ENCODE measurements around the gene SMC5. TPM values are rescaled to one million over a fixed set of nuclear protein-coding genes. Genes with fewer than 3 reads are reported as not detected.

The SMC5 gene
- total RNA-seq, 1 experiment from 2014 or later, result 27.5 TPM

DNA sequence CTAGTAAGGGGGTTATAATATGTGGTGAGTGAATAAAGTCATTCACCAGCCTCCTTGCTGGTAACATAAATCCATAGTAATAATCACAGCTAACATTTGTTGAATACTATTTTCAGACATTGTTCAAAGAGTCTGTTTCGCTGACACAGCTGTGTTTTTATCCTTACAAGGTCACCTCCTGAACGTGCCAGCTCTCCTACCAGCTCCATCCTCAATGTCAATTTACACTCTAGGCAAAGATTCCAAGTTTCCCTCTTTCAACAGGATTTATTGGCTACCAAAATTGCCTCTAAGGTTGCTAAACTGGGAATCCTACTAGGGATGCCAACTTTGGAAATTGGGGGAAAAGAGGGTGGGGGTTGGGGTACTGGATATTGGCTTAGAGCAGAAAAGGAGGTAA, 30.7 kb upstream of the SMC5 start:
- H3K4me2 ChIP-seq (ENCODE audit: low read length), result no peak overlapping the region
- POLR2A ChIA-PET, result no interaction called here

DNA sequence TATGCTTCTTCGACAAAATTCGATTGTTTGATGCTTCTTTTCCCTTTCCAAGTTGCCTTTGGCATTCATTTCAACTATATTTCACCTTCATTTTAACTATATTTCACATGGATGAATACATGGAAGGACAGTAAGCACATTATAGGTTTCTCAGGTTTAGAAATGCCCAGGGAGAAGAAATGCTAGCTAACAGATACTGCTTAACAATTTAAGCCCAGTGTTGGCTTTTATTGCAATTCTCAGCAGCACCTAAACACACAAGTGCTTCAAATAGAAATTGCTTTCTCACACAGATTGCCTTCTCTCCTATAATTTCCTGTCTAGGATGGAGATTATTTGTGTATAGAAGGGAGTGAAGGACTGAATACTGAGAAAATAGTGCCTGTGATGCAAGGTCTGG, 30.2 kb upstream of the SMC5 start:
- DNase-seq (ENCODE audit: low read depth, low spot score), result no peak
- Histone ChIP-seq H3K9me3 (ENCODE audit: control insufficient read depth in 1 of 2, insufficient read depth in 1 of 2, low read depth in 1 of 2, low read length in 2 of 2) (no peaks in the 10 kb centered on the region), H3K9ac (ENCODE audit: low read length) (no peak overlapping the region), H3K9me2 (ENCODE audit: insufficient read depth) (no peaks in the 10 kb centered on the region), H4K20me1 (ENCODE audit: insufficient read depth) (no peaks in the 10 kb centered on the region), H2AFZ (ENCODE audit: low read depth, low read length, poor library complexity, severe bottlenecking) (no peak overlapping the region), H3K36me3 (ENCODE audit: control insufficient read depth in 1 of 2, insufficient read depth in 2 of 2, low read length in 2 of 2) (no peaks in the 10 kb centered on the region), H3K4me3 (replicated peaks in 1 of 2; ENCODE audit: low read depth in 1 of 2, low read length in 2 of 2) (no peak overlapping the region), H3K4me1 (ENCODE audit: control insufficient read depth in 1 of 2, insufficient read depth in 2 of 2, low read length in 2 of 2) (no peaks in the 10 kb centered on the region), H3K4me2 (ENCODE audit: low read length) (no peak overlapping the region), H3K27me3 (ENCODE audit: insufficient read depth, low read length) (no peaks in the 10 kb centered on the region), H3K27ac (ENCODE audit: low read depth, low read length) (no peak overlapping the region), H3K79me2 (ENCODE audit: insufficient read depth, low read length) (no peaks in the 10 kb centered on the region)
- RAD21 ChIA-PET (ENCODE audit: low non-redundant PET in 1 of 2, low total read pairs in 2 of 2, uncharacterized antibody in 2 of 2, unreplicated experiment in 2 of 2), result no interaction called here
- CTCF ChIA-PET, result interaction anchor here (0.8 to 1.3 kb wide), 2 partner anchors 115 to 118 kb away, joined by 3 to 6 read pairs; no protein-coding TSS in a partner anchor
- no peak for ATAC-seq
- intact Hi-C loops (cut with micrococcal nuclease), result loop anchor here (1.0 to 10.0 kb wide), 3 partner anchors 116 to 804 kb away; no protein-coding TSS in a partner anchor
- POLR2A ChIA-PET, result no interaction called here
- BruUV-seq (replicated peaks), result no TSS peak
- no peak for TF ChIP-seq EZH2phosphoT487 (IDR thresholded peaks at IDR 0.05; ENCODE audit: borderline replicate concordance)
- no peak for TF ChIP-seq CBX3 (IDR thresholded peaks at IDR 0.05; ENCODE audit: low read depth)
- no peak for TF ChIP-seq TCF7L2 (IDR thresholded peaks at IDR 0.05; ENCODE audit: borderline replicate concordance, extremely low read depth, insufficient read depth, insufficient read length)
- TF ChIP-seq YY1 (IDR thresholded peaks at IDR 0.05; ENCODE audit: extremely low read depth, insufficient replicate concordance, low read depth, low read length), result no peak
- no peak for TF ChIP-seq EZH2 (IDR thresholded peaks at IDR 0.05)
- no peak for TF ChIP-seq ELF1 (IDR thresholded peaks at IDR 0.05; ENCODE audit: borderline replicate concordance, low read depth)
- TF ChIP-seq POLR2A (IDR thresholded peaks at IDR 0.05; ENCODE audit: borderline replicate concordance, extremely low read depth, insufficient read depth, insufficient read length), result no peak
- TF ChIP-seq MAX (IDR thresholded peaks at IDR 0.05), result no peak
- TF ChIP-seq ZNF274 (IDR thresholded peaks at IDR 0.05; ENCODE audit: low read depth, low read length), result no peak
- no peak for TF ChIP-seq EGR1 (IDR thresholded peaks at IDR 0.05; ENCODE audit: low read depth)
- TF ChIP-seq, protein P1, sequence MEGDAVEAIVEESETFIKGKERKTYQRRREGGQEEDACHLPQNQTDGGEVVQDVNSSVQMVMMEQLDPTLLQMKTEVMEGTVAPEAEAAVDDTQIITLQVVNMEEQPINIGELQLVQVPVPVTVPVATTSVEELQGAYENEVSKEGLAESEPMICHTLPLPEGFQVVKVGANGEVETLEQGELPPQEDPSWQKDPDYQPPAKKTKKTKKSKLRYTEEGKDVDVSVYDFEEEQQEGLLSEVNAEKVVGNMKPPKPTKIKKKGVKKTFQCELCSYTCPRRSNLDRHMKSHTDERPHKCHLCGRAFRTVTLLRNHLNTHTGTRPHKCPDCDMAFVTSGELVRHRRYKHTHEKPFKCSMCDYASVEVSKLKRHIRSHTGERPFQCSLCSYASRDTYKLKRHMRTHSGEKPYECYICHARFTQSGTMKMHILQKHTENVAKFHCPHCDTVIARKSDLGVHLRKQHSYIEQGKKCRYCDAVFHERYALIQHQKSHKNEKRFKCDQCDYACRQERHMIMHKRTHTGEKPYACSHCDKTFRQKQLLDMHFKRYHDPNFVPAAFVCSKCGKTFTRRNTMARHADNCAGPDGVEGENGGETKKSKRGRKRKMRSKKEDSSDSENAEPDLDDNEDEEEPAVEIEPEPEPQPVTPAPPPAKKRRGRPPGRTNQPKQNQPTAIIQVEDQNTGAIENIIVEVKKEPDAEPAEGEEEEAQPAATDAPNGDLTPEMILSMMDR (IDR thresholded peaks at IDR 0.05 in 2 of 3, conservative IDR thresholded peaks at IDR 0.05 in 1 of 3; ENCODE audit: borderline replicate concordance in 1 of 3, insufficient read depth in 1 of 3, low read depth in 2 of 3, low read length in 2 of 3), result no peak

More for the DNA sequence above, 30.7 kb upstream of the SMC5 start:
- H4K20me1 ChIP-seq (ENCODE audit: insufficient read depth), result no peaks in the 10 kb centered on the region
- DNase-seq (ENCODE audit: low read depth, low spot score) (no peak), ATAC-seq (no peak)
- H3K79me2 ChIP-seq (ENCODE audit: insufficient read depth, low read length), result no peaks in the 10 kb centered on the region
- H3K4me3 ChIP-seq (replicated peaks in 1 of 2; ENCODE audit: low read depth in 1 of 2, low read length in 2 of 2), result no peak overlapping the region
- no peaks in the 10 kb centered on the region for H3K27me3 ChIP-seq (ENCODE audit: insufficient read depth, low read length)
- H3K4me1 ChIP-seq (ENCODE audit: control insufficient read depth in 1 of 2, insufficient read depth in 2 of 2, low read length in 2 of 2), result no peaks in the 10 kb centered on the region
- TF ChIP-seq POLR2AphosphoS5 (IDR thresholded peaks at IDR 0.05; ENCODE audit: low read depth, low read length), result no peak
- TF ChIP-seq EGR1 (IDR thresholded peaks at IDR 0.05; ENCODE audit: low read depth), result no peak
- TF ChIP-seq, protein P1 (IDR thresholded peaks at IDR 0.05 in 2 of 3, conservative IDR thresholded peaks at IDR 0.05 in 1 of 3; ENCODE audit: borderline replicate concordance in 1 of 3, insufficient read depth in 1 of 3, low read depth in 2 of 3, low read length in 2 of 3), result no peak
- no peak for TF ChIP-seq POLR2A (IDR thresholded peaks at IDR 0.05; ENCODE audit: borderline replicate concordance, extremely low read depth, insufficient read depth, insufficient read length)
- TF ChIP-seq, protein P2, sequence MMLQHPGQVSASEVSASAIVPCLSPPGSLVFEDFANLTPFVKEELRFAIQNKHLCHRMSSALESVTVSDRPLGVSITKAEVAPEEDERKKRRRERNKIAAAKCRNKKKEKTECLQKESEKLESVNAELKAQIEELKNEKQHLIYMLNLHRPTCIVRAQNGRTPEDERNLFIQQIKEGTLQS (IDR thresholded peaks at IDR 0.05), result no peak
- H2AFZ ChIP-seq (ENCODE audit: low read depth, low read length, poor library complexity, severe bottlenecking), result no peak overlapping the region
- no peaks in the 10 kb centered on the region for H3K36me3 ChIP-seq (ENCODE audit: control insufficient read depth in 1 of 2, insufficient read depth in 2 of 2, low read length in 2 of 2)
- no peaks in the 10 kb centered on the region for H3K9me3 ChIP-seq (ENCODE audit: control insufficient read depth in 1 of 2, insufficient read depth in 1 of 2, low read depth in 1 of 2, low read length in 2 of 2)
- RAD21 ChIA-PET (ENCODE audit: low non-redundant PET in 1 of 2, low total read pairs in 2 of 2, uncharacterized antibody in 2 of 2, unreplicated experiment in 2 of 2), result no interaction called here
- H3K9ac ChIP-seq (ENCODE audit: low read length), result no peak overlapping the region
- BruUV-seq (replicated peaks), result no TSS peak
- no peaks in the 10 kb centered on the region for H3K9me2 ChIP-seq (ENCODE audit: insufficient read depth)
- H3K27ac ChIP-seq (ENCODE audit: low read depth, low read length), result no peak overlapping the region
- intact Hi-C loops (cut with micrococcal nuclease), result loop anchor here (5.0 to 10.0 kb wide), 2 partner anchors 116 to 803 kb away; no protein-coding TSS in a partner anchor
- CTCF ChIA-PET, result interaction anchor here (0.8 to 1.3 kb wide), 2 partner anchors 115 to 117 kb away, joined by 3 to 6 read pairs; no protein-coding TSS in a partner anchor
